ENCODE results near the gene MELK.

DNA sequence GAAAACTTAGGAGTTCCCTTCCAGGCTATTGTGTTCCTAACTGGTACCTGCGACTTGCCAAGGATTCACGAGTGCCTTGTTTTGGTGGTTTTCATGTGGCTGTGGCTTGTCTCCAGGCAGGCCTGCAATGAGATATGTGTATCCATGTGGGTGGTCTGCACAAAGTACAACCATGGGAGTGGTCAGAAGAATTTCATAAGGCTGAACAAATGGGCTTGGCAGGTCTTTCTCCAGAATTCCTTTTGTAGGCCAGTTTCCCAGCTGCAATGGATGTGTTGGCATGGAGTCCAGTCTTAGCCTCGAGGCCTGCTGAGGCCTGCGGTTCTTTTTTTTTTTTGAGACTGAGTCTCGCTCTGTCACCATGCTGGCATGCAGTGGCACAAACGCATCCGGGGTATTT is 28.8 kb upstream of the MELK start:
- TF ChIP-seq POLR2A (IDR thresholded peaks at IDR 0.05; ENCODE audit: borderline replicate concordance, extremely low read depth, insufficient read depth, insufficient read length): no peak
- no peak for TF ChIP-seq POLR2AphosphoS5 (IDR thresholded peaks at IDR 0.05; ENCODE audit: low read depth, low read length)
- TF ChIP-seq, protein P1, sequence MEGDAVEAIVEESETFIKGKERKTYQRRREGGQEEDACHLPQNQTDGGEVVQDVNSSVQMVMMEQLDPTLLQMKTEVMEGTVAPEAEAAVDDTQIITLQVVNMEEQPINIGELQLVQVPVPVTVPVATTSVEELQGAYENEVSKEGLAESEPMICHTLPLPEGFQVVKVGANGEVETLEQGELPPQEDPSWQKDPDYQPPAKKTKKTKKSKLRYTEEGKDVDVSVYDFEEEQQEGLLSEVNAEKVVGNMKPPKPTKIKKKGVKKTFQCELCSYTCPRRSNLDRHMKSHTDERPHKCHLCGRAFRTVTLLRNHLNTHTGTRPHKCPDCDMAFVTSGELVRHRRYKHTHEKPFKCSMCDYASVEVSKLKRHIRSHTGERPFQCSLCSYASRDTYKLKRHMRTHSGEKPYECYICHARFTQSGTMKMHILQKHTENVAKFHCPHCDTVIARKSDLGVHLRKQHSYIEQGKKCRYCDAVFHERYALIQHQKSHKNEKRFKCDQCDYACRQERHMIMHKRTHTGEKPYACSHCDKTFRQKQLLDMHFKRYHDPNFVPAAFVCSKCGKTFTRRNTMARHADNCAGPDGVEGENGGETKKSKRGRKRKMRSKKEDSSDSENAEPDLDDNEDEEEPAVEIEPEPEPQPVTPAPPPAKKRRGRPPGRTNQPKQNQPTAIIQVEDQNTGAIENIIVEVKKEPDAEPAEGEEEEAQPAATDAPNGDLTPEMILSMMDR (IDR thresholded peaks at IDR 0.05 in 2 of 3, conservative IDR thresholded peaks at IDR 0.05 in 1 of 3; ENCODE audit: borderline replicate concordance in 1 of 3, insufficient read depth in 1 of 3, low read depth in 2 of 3, low read length in 2 of 3): no peak
- TF ChIP-seq SRF (IDR thresholded peaks at IDR 0.05; ENCODE audit: low read depth): no peak
